Activated CD4-positive, alpha-beta T cell treated with anti-CD3 and anti-CD28 coated beads for 4 hours (primary cell): Measurements from ENCODE around the gene PPP1R3F.
A peak's percentile ranks its signal among the peaks of the same experiment; 100 is the strongest.

Experiments used
- DNase-seq, 2 donors: peaks; one replicate each; pipeline ENCODE4 v3.0.0-alpha.2; 2020

PPP1R3F gene, protein sequence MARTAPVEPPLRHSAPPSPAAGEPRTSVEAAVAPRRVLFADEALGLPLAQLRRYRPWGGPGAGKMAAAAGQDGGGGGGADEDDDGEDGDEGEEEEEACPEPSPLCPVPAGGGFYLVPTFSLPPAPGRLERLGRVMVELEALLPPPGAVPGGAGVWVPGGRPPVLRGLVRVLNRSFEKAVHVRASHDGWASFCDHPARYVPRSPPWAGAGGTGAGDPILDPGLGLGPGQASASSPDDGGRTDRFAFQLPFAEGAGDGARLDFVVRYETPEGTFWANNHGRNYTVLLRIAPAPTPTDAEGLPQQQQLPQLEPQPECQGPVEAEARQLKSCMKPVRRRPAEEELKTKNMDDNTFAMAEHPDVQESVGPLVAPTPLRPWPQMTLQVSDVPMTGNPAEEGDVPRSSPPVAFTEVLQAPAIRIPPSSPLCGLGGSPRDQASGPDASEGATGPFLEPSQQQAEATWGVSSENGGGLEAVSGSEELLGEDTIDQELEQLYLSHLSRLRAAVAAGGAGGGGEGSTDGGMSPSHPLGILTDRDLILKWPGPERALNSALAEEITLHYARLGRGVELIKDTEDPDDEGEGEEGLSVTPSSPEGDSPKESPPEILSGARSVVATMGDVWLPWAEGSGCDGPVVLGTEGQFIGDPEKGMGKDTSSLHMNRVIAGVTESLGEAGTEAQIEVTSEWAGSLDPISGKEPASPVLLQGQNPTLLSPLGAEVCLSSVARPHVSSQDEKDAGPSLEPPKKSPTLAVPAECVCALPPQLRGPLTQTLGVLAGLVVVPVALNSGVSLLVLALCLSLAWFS

DNA sequence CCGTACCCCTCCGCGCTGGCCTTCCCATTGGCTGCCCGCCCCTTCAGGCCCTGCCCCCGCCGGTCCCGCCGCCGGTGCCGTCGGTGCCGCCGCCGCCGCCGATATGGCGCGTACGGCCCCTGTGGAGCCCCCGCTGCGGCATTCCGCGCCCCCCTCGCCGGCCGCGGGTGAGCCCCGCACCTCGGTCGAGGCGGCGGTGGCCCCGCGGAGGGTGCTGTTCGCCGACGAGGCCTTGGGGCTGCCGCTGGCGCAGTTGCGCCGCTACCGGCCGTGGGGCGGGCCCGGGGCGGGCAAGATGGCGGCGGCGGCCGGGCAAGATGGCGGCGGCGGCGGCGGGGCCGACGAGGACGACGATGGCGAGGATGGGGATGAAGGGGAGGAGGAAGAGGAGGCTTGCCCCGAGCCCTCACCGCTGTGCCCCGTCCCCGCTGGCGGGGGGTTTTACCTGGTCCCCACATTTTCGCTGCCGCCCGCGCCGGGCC, at the start of gene PPP1R3F:
PPP1R3F (plus strand) TSS at position 27 of the 482 bp plus-strand sequence; CDS start at position 104, 77 bp downstream.
- peak in 1 of 2 donors; percentile 34 for DNase-seq

- DNase-seq, result no peak
These were observed 49.5 kb upstream of the PPP1R3F start for GRCh38 chrX:49220100-49220499.

- DNase-seq, result no peak
These were observed 47.7 kb upstream of the PPP1R3F start for GRCh38 chrX:49221868-49222267.

GRCh38 chrX:49225858-49226257, 43.7 kb upstream of the PPP1R3F start:
- no peak for DNase-seq

DNA sequence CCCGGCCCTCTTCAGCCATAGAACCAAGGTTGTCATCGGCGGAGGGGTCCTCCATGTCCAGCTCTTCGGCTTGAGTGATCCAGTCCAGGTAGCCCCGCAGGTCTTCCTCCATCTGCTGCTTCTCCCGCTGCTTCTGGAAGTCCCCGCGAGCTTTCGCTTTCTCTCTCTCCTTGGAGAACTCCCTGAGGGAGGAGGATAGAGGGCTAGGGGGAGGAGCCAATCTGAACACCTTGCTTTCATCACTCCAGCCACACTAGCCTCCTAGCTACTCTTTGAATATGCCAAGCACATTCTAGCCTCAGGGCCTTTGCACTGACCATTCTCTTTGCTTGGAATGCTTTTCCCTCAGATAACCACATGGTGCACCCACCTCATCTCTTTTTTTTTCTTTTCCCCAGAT, 42.6 kb upstream of the PPP1R3F start:
- DNase-seq, result no peak

- DNase-seq, result no peak
These were observed 41.9 kb upstream of the PPP1R3F start for GRCh38 chrX:49227726-49228125.

DNA sequence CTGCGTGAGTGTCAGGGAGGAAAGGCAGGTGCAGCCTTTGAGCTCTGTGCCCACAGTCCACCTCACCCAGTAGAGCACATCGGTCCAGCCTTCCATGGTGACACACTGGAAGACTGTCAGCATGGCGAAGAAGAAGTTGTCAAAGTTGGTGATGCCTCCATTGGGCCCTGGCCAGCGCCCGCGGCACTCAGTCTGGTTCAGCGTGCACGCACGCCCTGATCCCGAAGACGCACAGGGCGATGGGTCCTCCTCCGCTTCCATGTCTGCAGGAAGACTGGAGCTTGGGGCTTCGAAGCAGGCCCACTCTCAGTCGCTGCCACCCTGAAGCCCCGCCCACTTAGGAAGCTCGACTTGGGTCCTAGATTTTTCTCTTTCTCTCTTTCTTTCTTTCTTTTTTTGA, 41.4 kb upstream of the PPP1R3F start:
- DNase-seq, result no peak

DNA sequence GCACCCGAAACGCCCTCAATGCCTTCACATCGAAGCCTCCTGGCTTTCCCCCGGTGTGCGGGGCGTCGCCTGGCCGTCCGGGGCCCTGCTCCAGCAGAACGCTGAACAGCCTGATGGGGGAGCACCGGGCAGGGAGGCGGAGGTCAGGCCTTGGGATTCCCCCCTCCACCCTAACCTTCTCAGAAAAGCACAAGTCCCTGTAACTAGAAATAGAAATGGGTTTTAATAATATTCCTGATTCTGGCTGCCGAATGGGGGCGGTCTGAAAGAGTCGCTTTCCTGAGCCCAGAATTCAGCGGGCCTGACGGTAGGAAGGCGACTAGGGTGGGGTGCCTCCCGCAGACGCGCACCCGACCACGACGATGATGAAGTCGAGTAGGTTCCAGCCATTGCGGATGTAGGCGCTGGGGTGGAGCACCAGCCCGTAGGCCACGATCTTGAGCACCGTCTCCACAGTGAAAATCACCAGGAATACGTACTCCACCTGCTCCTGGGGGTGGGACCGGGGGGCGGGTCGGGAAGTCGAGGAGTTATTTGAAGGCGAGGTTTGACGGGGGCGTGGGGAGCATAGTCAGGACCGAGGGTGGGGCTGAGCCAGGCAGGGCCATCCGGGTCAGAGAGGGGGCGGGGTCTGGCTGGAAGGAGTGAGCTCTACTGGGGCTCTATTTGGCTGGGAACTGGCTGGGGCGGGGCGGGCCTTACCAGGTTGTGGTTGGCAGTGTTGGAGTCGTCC, 38.9 kb upstream of the PPP1R3F start:
- peak; percentile 41 to 45 for DNase-seq

- no peak for DNase-seq
These were observed 38.1 kb upstream of the PPP1R3F start for GRCh38 chrX:49231333-49232000.

DNA sequence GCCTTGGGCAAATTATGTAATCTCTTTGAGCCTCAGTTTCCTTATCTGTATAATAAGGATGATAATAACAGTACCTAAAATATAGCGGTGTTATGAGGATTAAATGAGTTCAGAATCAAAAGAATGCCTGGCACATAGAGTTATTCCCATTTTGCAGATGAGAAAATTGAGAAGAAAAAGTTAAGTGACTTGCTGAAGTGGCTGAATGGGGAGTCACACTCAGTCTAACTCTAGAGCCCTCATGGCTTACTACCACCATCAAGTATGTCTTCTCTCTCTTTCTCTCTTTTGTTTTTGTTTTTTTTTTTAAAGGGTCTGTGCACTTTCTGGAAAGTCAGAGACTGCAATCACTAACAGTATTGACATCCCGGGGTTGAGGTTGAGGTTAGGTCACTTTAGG, 37.1 kb upstream of the PPP1R3F start:
- no peak for DNase-seq

GRCh38 chrX:49233176-49233575, 36.4 kb upstream of the PPP1R3F start, which contains the start of gene CACNA1F:
TSS of gene CACNA1F (minus strand) at chrX:49233340. CDS start at chrX:49233309, 31 bp downstream.
- DNase-seq, result no peak

DNA sequence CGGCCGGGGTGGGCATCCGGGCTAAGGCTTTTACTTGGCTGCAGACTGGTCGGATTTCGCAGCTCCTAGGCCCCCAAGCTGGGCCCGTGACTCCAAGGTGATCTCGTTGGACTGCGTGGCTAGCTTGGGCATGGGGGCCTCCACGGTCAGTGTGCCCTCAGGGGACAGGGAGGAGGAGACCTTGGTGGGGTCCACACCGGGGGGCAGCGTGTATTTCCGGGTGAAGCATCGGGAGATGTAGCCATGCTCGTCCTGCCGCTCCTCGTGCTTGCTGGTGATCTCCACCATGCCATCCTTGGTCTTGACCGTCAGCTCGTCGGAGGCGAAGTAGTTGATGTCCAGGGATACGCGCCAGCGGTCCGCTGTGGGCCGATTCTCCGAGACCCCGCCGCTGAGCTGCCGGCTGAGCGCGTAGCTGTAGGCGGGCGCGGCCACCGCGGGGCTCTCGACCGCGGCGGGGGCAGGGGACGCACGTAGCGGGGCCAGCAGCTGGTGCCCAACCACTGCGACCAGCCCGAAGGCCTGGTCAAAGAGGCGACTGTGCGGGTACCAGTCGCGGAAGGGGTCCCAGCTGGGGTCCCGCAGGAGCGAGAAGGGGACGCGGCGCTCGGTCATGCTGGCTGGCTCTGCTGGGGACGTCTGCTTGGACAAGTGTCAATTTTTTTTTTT, 35.6 kb upstream of the PPP1R3F start:
- no peak for DNase-seq

DNA sequence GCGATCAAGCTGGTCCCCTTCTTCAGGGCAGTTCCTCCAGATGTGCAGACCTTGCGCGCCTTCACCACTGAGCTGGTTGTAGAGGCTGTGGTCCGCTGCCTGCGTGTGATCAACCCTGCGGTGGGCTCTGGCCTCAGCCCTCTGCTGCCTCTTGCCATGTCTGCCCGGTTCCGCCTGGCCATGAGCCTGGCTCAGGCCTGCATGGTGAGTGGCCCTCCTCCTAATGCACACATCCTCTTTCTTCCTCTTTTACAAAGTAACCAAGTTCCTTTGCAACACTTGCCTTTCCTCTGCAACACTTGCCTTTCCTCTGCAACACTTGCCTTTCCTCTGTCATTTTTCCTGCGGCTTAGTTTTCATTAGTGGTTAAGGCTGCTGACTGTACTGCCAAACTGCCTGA, 32.5 kb upstream of the PPP1R3F start:
- DNase-seq, result no peak

- DNase-seq, result no peak
These were observed 30.9 kb upstream of the PPP1R3F start for GRCh38 chrX:49238735-49239134.

DNA sequence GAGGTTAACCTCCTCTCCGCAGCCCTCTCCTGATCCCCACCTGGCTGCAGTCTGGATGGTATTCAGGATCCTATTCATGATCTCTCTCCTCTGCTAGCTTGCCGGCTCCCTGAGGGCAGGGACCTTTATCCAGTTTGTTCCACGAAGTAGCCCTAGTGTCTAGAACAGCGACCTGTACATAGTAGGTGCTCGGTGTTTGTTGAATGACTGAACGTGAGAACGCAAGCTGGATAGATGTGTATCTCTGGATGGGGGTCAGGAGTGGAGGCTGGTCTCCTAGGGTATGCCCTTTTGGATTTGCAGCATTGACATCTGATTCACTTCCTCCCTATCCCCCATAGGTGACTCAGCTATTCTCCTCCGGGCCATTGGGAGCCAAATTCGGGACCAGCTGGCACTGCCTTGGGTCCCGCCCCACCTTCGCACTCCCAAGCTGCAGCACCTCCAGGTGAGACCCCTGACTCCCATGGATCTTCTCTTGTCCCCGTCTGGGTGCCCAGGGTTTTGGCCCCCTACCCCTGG, 27.0 kb upstream of the PPP1R3F start:
- DNase-seq, result no peak

GRCh38 chrX:49243166-49243565, 26.4 kb upstream of the PPP1R3F start:
- no peak for DNase-seq

DNA sequence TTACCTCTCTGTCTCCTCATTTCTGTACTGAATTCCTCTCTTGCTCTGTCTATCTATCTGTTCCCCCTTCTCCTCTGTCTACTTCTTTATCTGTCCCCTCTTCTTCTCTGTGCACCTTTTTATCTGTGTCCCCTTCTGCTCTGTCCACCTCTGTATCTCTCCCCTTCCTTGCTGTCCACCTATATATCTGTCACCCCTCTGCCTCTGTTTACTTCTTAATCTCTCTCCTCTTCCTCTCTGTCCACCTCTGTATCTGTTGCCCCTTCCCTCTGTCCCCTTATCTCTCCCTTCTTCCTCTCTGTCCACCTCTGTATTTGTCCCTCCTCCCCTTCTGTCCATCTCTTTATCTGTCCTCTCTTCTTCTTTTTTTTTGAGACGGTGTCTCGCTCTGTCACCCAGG, 25.4 kb upstream of the PPP1R3F start:
- no peak for DNase-seq

GRCh38 chrX:49246541-49246940, 23.1 kb upstream of the PPP1R3F start:
- DNase-seq, result no peak

- DNase-seq, result no peak
These were observed 22.2 kb upstream of the PPP1R3F start for GRCh38 chrX:49247346-49247745.

DNA sequence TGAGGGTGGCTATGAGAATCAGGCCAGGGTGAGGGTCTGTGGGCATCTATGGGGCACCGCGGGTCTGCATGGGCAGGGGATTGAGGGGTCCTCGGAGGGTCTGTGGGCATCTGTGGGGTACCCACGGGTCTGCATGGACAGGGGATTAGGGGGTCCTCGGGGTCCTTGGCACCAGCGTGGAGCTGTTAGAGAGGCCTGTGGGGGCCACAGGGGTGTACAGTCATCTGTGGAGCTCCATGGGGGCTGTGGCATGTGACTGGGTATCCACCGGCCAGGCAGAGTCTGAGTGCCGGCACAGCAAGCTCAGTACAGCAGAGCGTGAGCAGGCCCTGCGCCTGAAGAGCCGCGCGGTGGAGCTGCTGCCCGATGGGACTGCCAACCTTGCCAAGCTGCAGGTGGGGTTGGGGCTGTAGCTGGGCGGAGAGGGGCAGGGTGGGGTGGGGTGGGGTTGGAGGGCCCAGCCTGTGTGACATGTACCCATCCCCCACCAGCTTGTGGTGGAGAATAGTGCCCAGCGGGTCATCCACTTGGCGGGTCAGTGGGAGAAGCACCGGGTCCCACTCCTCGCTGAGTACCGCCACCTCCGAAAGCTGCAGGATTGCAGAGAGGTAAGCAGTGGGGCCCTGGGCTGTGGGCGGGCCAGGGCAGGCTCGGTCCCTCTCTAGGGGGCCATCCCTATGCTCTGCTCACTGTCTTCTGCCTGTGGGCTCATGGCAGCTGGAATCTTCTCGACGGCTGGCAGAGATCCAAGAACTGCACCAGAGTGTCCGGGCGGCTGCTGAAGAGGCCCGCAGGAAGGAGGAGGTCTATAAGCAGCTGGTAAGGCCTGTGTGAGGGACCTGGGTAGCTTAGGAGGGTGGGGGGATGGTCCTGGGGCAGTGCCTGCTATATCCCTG, 21.4 kb upstream of the PPP1R3F start:
- no peak for DNase-seq

- DNase-seq, result no peak
These were observed 20.5 kb upstream of the PPP1R3F start for GRCh38 chrX:49249071-49249470.
